Measurements from ENCODE around the gene PKP1. TPM values are rescaled to one million over a fixed set of nuclear protein-coding genes. Genes with fewer than 3 reads are reported as not detected.

Gene PKP1
- total RNA-seq, 4 donors from 2014 or later, result 0.11 to 0.94 (median 0.54) TPM; not detected in 1

DNA sequence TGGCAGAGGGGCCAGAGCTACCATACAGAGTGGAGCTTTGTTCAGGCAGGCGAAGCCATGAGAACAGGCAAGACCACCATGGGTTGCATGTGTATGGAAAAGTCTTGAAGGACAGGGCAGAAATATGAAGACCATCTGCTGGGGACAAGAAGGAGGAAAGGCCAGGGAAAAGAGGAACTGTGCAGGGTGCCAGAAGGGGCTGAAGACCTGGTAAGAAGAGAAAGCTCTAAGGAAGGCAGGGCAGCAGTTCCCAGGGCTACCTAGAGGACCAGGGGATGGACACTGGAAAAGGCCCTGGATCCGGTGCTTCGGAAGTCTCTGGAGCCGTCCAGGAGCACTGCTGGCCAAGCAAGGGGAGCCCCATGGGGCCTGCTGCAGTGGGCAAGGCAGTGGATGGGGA lies 43.4 kb downstream of the PKP1 start:
- H3K27me3 ChIP-seq, result no peaks in the 10 kb centered on the region
- H3K36me3 ChIP-seq, result no peaks in the 10 kb centered on the region
- no peak overlapping the region for H3K4me3 ChIP-seq (replicated peaks in 1 of 3)
- H3K27ac ChIP-seq, result no peak overlapping the region
- peaks cover 4 to 7% of the 10 kb centered on the region in 2 donors for H3K4me1 ChIP-seq
- WGBS, 2 donors, result 82 to 83% methylated on average over 4 of the region's 4 CpGs
- intact Hi-C loops (cut with DNase I), result no loop called here
- H3K9me3 ChIP-seq, result no peaks in the 10 kb centered on the region
- DNase-seq, result no peak
- TF ChIP-seq, protein P1, sequence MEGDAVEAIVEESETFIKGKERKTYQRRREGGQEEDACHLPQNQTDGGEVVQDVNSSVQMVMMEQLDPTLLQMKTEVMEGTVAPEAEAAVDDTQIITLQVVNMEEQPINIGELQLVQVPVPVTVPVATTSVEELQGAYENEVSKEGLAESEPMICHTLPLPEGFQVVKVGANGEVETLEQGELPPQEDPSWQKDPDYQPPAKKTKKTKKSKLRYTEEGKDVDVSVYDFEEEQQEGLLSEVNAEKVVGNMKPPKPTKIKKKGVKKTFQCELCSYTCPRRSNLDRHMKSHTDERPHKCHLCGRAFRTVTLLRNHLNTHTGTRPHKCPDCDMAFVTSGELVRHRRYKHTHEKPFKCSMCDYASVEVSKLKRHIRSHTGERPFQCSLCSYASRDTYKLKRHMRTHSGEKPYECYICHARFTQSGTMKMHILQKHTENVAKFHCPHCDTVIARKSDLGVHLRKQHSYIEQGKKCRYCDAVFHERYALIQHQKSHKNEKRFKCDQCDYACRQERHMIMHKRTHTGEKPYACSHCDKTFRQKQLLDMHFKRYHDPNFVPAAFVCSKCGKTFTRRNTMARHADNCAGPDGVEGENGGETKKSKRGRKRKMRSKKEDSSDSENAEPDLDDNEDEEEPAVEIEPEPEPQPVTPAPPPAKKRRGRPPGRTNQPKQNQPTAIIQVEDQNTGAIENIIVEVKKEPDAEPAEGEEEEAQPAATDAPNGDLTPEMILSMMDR (IDR thresholded peaks at IDR 0.05), result no peak
- no peak for TF ChIP-seq POLR2A (IDR thresholded peaks at IDR 0.05)

DNA sequence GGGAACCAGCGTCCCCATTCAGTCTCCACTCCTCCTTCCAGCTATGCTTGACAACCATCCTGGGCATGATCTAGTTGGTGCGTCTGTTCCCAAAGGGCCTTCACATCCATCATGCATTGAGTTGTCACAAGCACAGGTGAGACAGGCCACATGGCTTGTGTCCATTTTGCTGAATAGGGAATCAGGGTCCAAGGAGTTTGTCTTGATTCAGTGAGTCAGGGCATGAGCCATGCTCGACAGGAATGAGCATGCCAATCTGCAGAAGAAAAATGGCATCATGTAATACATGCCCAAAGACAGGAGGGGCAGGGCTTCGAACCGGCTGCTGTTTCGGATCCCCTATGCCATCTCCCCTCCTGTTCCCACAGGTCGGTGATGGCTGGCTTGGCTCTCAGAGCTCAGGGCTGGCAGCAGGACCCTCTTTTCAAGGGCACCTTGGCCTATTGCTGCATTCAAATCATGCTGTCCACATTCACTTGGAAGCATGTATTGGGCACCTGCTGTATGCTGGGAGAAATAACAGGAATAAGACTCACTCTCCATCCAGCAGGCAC lies 44.5 kb downstream of the PKP1 start:
- H3K27ac ChIP-seq, result no peak overlapping the region
- no peaks in the 10 kb centered on the region for H3K36me3 ChIP-seq
- H3K27me3 ChIP-seq, result no peaks in the 10 kb centered on the region
- no peak overlapping the region for H3K4me3 ChIP-seq (replicated peaks in 1 of 3)
- no peaks in the 10 kb centered on the region for H3K9me3 ChIP-seq
- TF ChIP-seq, protein P1 (IDR thresholded peaks at IDR 0.05), result no peak
- no peak for TF ChIP-seq POLR2A (IDR thresholded peaks at IDR 0.05)
- WGBS, 2 donors, result 90 to 96% methylated on average over 7 of the region's 7 CpGs
- peaks cover 4 to 7% of the 10 kb centered on the region in 2 donors for H3K4me1 ChIP-seq
- intact Hi-C loops (cut with DNase I), result no loop called here
- no peak for DNase-seq

DNA sequence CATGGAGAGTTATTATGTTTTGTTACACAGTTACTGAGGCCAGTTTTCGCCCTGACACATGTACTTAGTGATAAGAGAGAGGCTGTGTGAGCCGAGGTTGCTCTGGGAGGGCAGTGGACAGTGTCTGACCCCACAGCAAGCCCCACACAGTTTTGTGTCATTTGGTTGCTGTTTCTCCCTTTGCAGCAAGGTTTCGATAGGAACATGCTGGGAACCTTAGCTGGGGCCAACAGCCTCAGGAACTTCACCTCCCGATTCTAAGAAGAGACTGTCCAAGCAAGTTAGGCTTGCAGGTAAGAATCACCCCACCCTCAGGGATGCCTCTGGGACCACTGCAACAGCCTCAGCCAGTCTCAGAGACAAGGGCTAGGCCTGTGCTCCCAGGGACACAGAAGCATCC lies 45.3 kb downstream of the PKP1 start:
- Histone ChIP-seq H3K36me3 (no peaks in the 10 kb centered on the region), H3K9me3 (no peaks in the 10 kb centered on the region), H3K4me3 (replicated peaks in 1 of 3) (no peak overlapping the region), H3K27ac (no peak overlapping the region), H3K27me3 (no peaks in the 10 kb centered on the region), H3K4me1 (peaks cover 4 to 7% of the 10 kb centered on the region in 2 donors)
- intact Hi-C loops (cut with DNase I), result no loop called here
- TF ChIP-seq, protein P1 (IDR thresholded peaks at IDR 0.05), result no peak
- TF ChIP-seq POLR2A (IDR thresholded peaks at IDR 0.05), result no peak
- DNase-seq, result no peak
- 80 to 87% methylated on average over 4 of the region's 4 CpGs for WGBS, 2 donors

DNA sequence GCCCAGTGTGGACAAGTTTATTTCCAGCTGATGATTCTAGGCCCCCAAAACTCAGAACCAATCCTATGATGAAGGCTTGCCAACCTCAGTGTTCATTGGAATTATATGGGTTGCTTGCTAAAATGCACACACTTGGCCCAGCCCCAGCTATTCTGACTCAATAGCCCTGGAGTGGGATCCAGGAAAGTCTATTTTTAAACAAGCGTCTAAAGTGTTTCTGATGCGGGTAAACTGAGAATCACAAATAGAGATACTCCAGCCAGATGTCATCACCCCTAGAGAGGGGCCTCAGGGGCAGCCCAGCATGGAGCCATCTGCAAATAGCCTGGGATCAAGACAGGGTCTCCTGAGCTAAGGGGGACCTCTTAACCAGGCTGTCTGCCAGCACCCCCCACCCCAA lies 46.0 kb downstream of the PKP1 start:
- Histone ChIP-seq H3K36me3 (no peaks in the 10 kb centered on the region), H3K27ac (no peak overlapping the region), H3K4me3 (replicated peaks in 1 of 3) (no peak overlapping the region), H3K27me3 (no peaks in the 10 kb centered on the region), H3K4me1 (peaks cover 4 to 7% of the 10 kb centered on the region in 2 donors), H3K9me3 (no peaks in the 10 kb centered on the region)
- 53 to 56% methylated on average over 2 of the region's 2 CpGs for WGBS, 2 donors
- no peak for DNase-seq
- TF ChIP-seq POLR2A (IDR thresholded peaks at IDR 0.05), result no peak
- TF ChIP-seq, protein P1 (IDR thresholded peaks at IDR 0.05), result no peak
- intact Hi-C loops (cut with DNase I), result no loop called here

DNA sequence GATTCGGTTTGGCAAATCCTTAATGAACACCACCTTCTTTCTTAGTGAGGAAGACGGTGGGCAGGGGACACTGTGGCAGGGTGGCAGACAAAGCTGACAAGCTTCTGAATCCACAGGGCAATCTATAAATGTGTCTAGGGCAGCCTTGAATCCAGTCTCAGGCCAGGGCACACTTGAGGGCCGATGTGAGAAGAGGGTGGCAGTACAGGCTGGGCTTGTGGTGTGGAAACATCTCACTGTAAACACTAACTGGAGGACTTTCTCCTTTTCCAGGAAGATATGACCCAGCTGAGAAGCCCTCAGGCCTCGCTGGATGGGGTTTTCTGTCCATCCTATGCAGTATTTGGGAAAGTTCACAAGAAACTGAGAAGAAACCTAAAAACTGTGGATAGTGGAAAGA lies 46.5 kb downstream of the PKP1 start:
- Histone ChIP-seq H3K4me1 (peaks cover 4 to 7% of the 10 kb centered on the region in 2 donors), H3K27me3 (no peaks in the 10 kb centered on the region), H3K4me3 (replicated peaks in 1 of 3) (no peak overlapping the region), H3K27ac (no peak overlapping the region), H3K36me3 (no peaks in the 10 kb centered on the region), H3K9me3 (no peaks in the 10 kb centered on the region)
- 50 to 63% methylated on average over 4 of the region's 4 CpGs for WGBS, 2 donors
- no peak for TF ChIP-seq POLR2A (IDR thresholded peaks at IDR 0.05)
- TF ChIP-seq, protein P1 (IDR thresholded peaks at IDR 0.05), result no peak
- peak; percentile 67 to 69 for DNase-seq
- intact Hi-C loops (cut with DNase I), result no loop called here
